IMR-90 (cell line): Measurements from ENCODE around the gene EHBP1. TPM values are rescaled to one million over a fixed set of nuclear protein-coding genes. Genes with fewer than 3 reads are reported as not detected.

ENCODE experiments used
- ATAC-seq: fragments of 200-7000 bp; cut with Tn5 transposase; 2 replicates; pipeline ENCODE4 v1.9.1; 2020; ENCODE audit warnings: low read depth, mild to moderate bottlenecking, moderate library complexity
- BruUV-seq: library from RNA; stranded (reverse); fragments of 400-500 nt; replicated peaks from 2 replicates; lab custom pipeline; 2021; lab: Mats Ljungman, UMichigan
- CTCF ChIA-PET: fragments of 300-600 bp; formaldehyde crosslinking; extraction: SDS; loops from one replicate; lab custom pipeline; 2021; ENCODE audit warnings: antibody characterized with exemption; lab: Yijun Ruan, JAX
- POLR2A ChIA-PET: fragments of 300-600 bp; sonication (Branson Sonifier 250); formaldehyde crosslinking; loops from one replicate; lab custom pipeline; 2022; ENCODE audit warnings: antibody characterized with exemption; ENCODE audit not compliant: unreplicated experiment; lab: Charles Lee
- DNase-seq: peaks from one replicate; pipeline ENCODE4 v3.0.0; 2013
- H2AFZ ChIP-seq: replicated peaks from 2 replicates; pipeline ENCODE3; 2013; ENCODE audit warnings: low read length, mild to moderate bottlenecking; ENCODE audit not compliant: poor library complexity
- H2AK5ac ChIP-seq: 2 replicates; pipeline ENCODE4 v1.6.1; 2013; ENCODE audit warnings: low read depth, low read length, inconsistent platforms
- H2AK9ac ChIP-seq: replicated peaks from 2 replicates; pipeline ENCODE3; 2013; ENCODE audit warnings: mild to moderate bottlenecking, low read depth, low read length, moderate library complexity; ENCODE audit not compliant: poor library complexity
- H2BK120ac ChIP-seq: 2 replicates; pipeline ENCODE4 v1.6.1; 2013; ENCODE audit warnings: low read depth, low read length, inconsistent platforms
- H2BK15ac ChIP-seq: 3 replicates; pipeline ENCODE4 v1.6.1; 2013; ENCODE audit warnings: low read depth, low read length, inconsistent platforms
- H2BK20ac ChIP-seq: 2 replicates; pipeline ENCODE4 v1.6.1; 2013; ENCODE audit warnings: low read depth, mild to moderate bottlenecking, inconsistent platforms, low read length, moderate library complexity
- H2BK5ac ChIP-seq: 2 replicates; pipeline ENCODE4 v1.6.1; 2013; ENCODE audit warnings: mild to moderate bottlenecking, low read depth, low read length, inconsistent platforms; ENCODE audit not compliant: poor library complexity, severe bottlenecking
- H3K14ac ChIP-seq: replicated peaks from 2 replicates; pipeline ENCODE4 v1.6.1; 2013; ENCODE audit warnings: low read depth, low read length, inconsistent platforms
- H3K18ac ChIP-seq: 2 replicates; pipeline ENCODE4 v1.6.1; 2013; ENCODE audit warnings: low read depth, low read length, control low read depth
- H3K23ac ChIP-seq: 2 replicates; pipeline ENCODE4 v1.6.1; 2013; ENCODE audit warnings: low read depth, low read length, inconsistent platforms
- H3K27ac ChIP-seq: 2 replicates; pipeline ENCODE4 v1.5.1; 2013; ENCODE audit warnings: mild to moderate bottlenecking, control low read depth, low read length; ENCODE audit not compliant: insufficient read depth
- H3K27me3 ChIP-seq: 2 replicates; pipeline ENCODE4 v1.6.1; 2013; ENCODE audit warnings: low read length; ENCODE audit not compliant: control insufficient read depth, insufficient read depth
- H3K36me3 ChIP-seq: 2 replicates; pipeline ENCODE4 v1.6.1; 2013; ENCODE audit warnings: low read length, mixed read lengths; ENCODE audit not compliant: control insufficient read depth, insufficient read depth
- H3K4ac ChIP-seq: 2 replicates; pipeline ENCODE4 v1.6.1; 2013; ENCODE audit warnings: low read depth, low read length, inconsistent platforms
- H3K4me1 ChIP-seq: 2 replicates; pipeline ENCODE4 v1.6.1; 2013; ENCODE audit warnings: low read length, mixed read lengths; ENCODE audit not compliant: control insufficient read depth, insufficient read depth
- H3K4me2 ChIP-seq: 2 replicates; pipeline ENCODE4 v1.6.1; 2013; ENCODE audit warnings: low read depth, mild to moderate bottlenecking, control low read depth, low read length, moderate library complexity
- H3K4me3 ChIP-seq: 2 replicates; pipeline ENCODE4 v1.5.1; 2013; ENCODE audit warnings: low read depth, mild to moderate bottlenecking, control low read depth, low read length, moderate library complexity; ENCODE audit not compliant: insufficient read depth
- H3K56ac ChIP-seq: 2 replicates; pipeline ENCODE4 v1.6.1; 2013; ENCODE audit warnings: low read length, inconsistent platforms; ENCODE audit not compliant: insufficient read depth; ENCODE audit errors: extremely low read depth
- H3K79me1 ChIP-seq, 2 experiments: 2 replicates each; pipeline ENCODE4 v1.6.1; 2013; ENCODE audit warnings: low read length in 2 of 2, inconsistent platforms in 1 of 2, low read depth in 1 of 2
- H3K9ac ChIP-seq: 2 replicates; pipeline ENCODE4 v1.6.1; 2013; ENCODE audit warnings: low read depth, low read length, control low read depth
- H3K9me1 ChIP-seq: 2 replicates; pipeline ENCODE4 v1.6.1; 2013; ENCODE audit warnings: low read length, inconsistent platforms; ENCODE audit not compliant: insufficient read depth
- H3K9me3 ChIP-seq: 2 replicates; pipeline ENCODE4 v1.6.1; 2013; ENCODE audit warnings: low read length; ENCODE audit not compliant: control insufficient read depth, insufficient read depth
- H4K20me1 ChIP-seq: 2 replicates; pipeline ENCODE4 v1.6.1; 2013; ENCODE audit warnings: low read length, inconsistent platforms; ENCODE audit not compliant: insufficient read depth
- H4K5ac ChIP-seq: 2 replicates; pipeline ENCODE4 v1.6.1; 2013; ENCODE audit warnings: mild to moderate bottlenecking, low read depth, low read length, control low read depth
- H4K8ac ChIP-seq, 2 experiments: 2 replicates each; pipeline ENCODE4 v1.6.1; 2013; ENCODE audit warnings: low read depth in 2 of 2, low read length in 2 of 2, control low read depth in 1 of 2, inconsistent platforms in 1 of 2
- H4K91ac ChIP-seq: 2 replicates; pipeline ENCODE4 v1.6.1; 2013; ENCODE audit warnings: low read depth, low read length, inconsistent platforms; ENCODE audit not compliant: insufficient read depth
- FOS ChIP-seq: fragments of 150-350 bp; IDR thresholded peaks from 2 replicates; pipeline ENCODE4 v1.6.1; 2016; ENCODE audit warnings: low read depth, low read length
- dilution Hi-C: fragments of 300-500 bp; cut with HindIII; formaldehyde crosslinking; loops from one replicate; pipeline ENCODE4 v1.14.3; 2018; ENCODE audit warnings: low sequenced_read_pairs; ENCODE audit not compliant: unreplicated experiment
- in situ Hi-C: fragments of 300-500 bp; cut with MboI; formaldehyde crosslinking; loops from 3 replicates; pipeline ENCODE4 v1.14.3; 2019; ENCODE audit warnings: low sequenced_read_pairs, inconsistent platforms, mixed read lengths
- intact Hi-C: fragments of 100-400 bp; cut with micrococcal nuclease; formaldehyde crosslinking; loops from 2 replicates; pipeline ENCODE4 v1.10.0; 2022
- polyA plus RNA-seq, 3 experiments: library from polyadenylated mRNA; depleted of rRNA; stranded (reverse); fragments of >200 nt; gene quantifications; 2 replicates each; pipeline ENCODE4 v1.2.3, GENCODE V29; 2012; ENCODE audit warnings: low replicate concordance in 1 of 3
- total RNA-seq: library from RNA; depleted of rRNA; stranded (reverse); fragments of >200 nt; gene quantifications from 2 replicates; pipeline ENCODE4 v1.2.3, GENCODE V29; 2012
- TF ChIP-seq, protein P1 (sequence below): conservative IDR thresholded peaks from 2 replicates; pipeline ENCODE4 v1.5.1; 2012; ENCODE audit warnings: mild to moderate bottlenecking, low read depth, low read length, improper control_type of control experiment

The EHBP1 gene
- total and polyA plus RNA-seq, 2 of the 4 experiments (the other 2 are of a cell fraction) = 28.3 to 44.4 TPM

DNA sequence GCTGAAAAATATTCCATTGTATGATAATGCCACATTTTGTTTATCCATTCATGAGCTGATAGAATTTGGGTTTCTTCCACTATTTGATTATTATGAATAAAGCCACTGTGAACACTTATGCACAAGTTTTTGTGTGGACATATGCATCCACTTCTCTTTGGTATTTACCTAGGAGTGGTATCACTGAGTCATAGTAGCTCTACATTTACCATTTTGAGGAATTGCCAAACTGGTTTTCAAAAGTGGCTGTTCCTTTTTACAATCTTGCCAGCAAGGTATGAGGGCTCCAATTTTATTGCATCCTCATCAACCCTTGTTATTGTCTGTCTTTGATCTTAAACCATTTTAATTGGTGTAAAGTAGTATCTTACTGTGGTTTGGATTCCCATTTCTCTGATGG is 13.3 kb upstream of the EHBP1 start:
- intact Hi-C loops (no loop called here), dilution Hi-C loops (no loop called here), in situ Hi-C loops (no loop called here)
- H3K79me1 ChIP-seq = no peaks in the 10 kb centered on the region
- H3K9ac ChIP-seq = no peak overlapping the region
- H2AK5ac ChIP-seq = no peak overlapping the region
- no peak overlapping the region for H3K27ac ChIP-seq
- no peak overlapping the region for H3K56ac ChIP-seq
- H2AFZ ChIP-seq = no peak overlapping the region
- no peak overlapping the region for H3K18ac ChIP-seq
- H3K23ac ChIP-seq = no peak overlapping the region
- no peak overlapping the region for H3K14ac ChIP-seq
- no peak overlapping the region for H3K4me2 ChIP-seq
- BruUV-seq = no TSS peak
- DNase-seq (no peak), ATAC-seq (no peak)
- ChIA-PET POLR2A (no interaction called here), CTCF (no interaction called here)
- H3K4ac ChIP-seq = no peak overlapping the region
- no peaks in the 10 kb centered on the region for H3K4me1 ChIP-seq
- no peaks in the 10 kb centered on the region for H4K20me1 ChIP-seq
- no peak overlapping the region for H2BK20ac ChIP-seq
- no peak overlapping the region for H2AK9ac ChIP-seq
- H4K91ac ChIP-seq = no peak overlapping the region
- no peak overlapping the region for H4K8ac ChIP-seq
- no peak overlapping the region for H2BK120ac ChIP-seq
- no peak overlapping the region for H2BK5ac ChIP-seq
- no peaks in the 10 kb centered on the region for H3K27me3 ChIP-seq
- no peak overlapping the region for H4K5ac ChIP-seq
- no peaks in the 10 kb centered on the region for H3K9me3 ChIP-seq
- H3K9me1 ChIP-seq = no peaks in the 10 kb centered on the region
- no peak overlapping the region for H2BK15ac ChIP-seq
- H3K4me3 ChIP-seq = no peak overlapping the region
- TF ChIP-seq FOS = no peak
- TF ChIP-seq, protein P1, sequence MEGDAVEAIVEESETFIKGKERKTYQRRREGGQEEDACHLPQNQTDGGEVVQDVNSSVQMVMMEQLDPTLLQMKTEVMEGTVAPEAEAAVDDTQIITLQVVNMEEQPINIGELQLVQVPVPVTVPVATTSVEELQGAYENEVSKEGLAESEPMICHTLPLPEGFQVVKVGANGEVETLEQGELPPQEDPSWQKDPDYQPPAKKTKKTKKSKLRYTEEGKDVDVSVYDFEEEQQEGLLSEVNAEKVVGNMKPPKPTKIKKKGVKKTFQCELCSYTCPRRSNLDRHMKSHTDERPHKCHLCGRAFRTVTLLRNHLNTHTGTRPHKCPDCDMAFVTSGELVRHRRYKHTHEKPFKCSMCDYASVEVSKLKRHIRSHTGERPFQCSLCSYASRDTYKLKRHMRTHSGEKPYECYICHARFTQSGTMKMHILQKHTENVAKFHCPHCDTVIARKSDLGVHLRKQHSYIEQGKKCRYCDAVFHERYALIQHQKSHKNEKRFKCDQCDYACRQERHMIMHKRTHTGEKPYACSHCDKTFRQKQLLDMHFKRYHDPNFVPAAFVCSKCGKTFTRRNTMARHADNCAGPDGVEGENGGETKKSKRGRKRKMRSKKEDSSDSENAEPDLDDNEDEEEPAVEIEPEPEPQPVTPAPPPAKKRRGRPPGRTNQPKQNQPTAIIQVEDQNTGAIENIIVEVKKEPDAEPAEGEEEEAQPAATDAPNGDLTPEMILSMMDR = no peak
- H3K36me3 ChIP-seq = no peaks in the 10 kb centered on the region
